ENCODE results near the gene HPS1. TPM values are rescaled to one million over a fixed set of nuclear protein-coding genes. Genes with fewer than 3 reads are reported as not detected.

The HPS1 gene
- total and polyA plus RNA-seq, 2 experiments from 2014 or later, result 41.2 to 104 TPM

GRCh38 chr10:98414932-98415730 is 31.6 kb downstream of the HPS1 start, which contains the start of gene PYROXD2:
TSS of gene PYROXD2 (minus strand) at chr10:98415182. CDS start at chr10:98415135, 47 bp downstream.
- Histone ChIP-seq H3K9me2 (replicated peaks; ENCODE audit: insufficient read depth) (no peaks in the 10 kb centered on the region), H3K27ac (peak within 1 kb of the TSS; percentile 82), H3K79me2 (peaks cover 5% of the 10 kb centered on the region), H3K4me3 (peak within 1 kb of the TSS; percentile 33), H3K4me2 (peak within 1 kb of the TSS; percentile 81), H3K4me1 (ENCODE audit: insufficient read depth) (peaks cover 17% of the 10 kb centered on the region), H3K9me3 (ENCODE audit: low read depth) (no peaks in the 10 kb centered on the region), H2AFZ (peak within 1 kb of the TSS; percentile 53), H3K36me3 (replicated peaks; ENCODE audit: insufficient read depth, low read depth) (no peaks in the 10 kb centered on the region), H4K20me1 (ENCODE audit: insufficient read depth, poor library complexity, severe bottlenecking) (no peaks in the 10 kb centered on the region), H3K27me3 (no peaks in the 10 kb centered on the region)
- DNase-seq (ENCODE audit: low spot score), result peak; percentile 93
- 37% methylated on average over 25 of the region's 25 CpGs for WGBS (ENCODE audit: low lambda C conversion rate, missing lambda C conversion rate)
- TF ChIP-seq EZH2phosphoT487 (IDR thresholded peaks at IDR 0.05; ENCODE audit: low read depth, severe bottlenecking, unreplicated experiment) (no peak), EZH2 (IDR thresholded peaks at IDR 0.05; ENCODE audit: borderline replicate concordance) (no peak), CTCF (IDR thresholded peaks at IDR 0.05; ENCODE audit: poor library complexity) (no peak)

DNA sequence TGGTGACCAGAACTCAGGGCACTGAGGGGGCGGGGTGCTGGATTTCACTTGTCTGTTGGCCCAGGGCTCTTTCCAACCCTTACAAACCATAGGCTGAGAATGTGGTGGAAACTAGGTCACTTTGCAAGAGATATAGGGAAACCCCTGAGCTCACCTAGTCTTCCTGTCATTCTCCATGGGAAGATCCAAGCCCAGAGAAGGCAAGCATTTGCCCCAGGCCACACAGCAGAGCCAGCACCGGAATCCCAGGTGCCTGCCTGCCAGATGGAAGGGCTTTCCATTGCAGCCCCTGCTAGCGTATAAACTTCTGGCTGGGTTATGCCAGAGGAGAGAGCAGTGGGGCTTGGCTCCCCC is 32.2 kb downstream of the HPS1 start:
- peak overlapping the region; percentile 53 for H2AFZ ChIP-seq
- TF ChIP-seq EZH2 (IDR thresholded peaks at IDR 0.05; ENCODE audit: borderline replicate concordance), result no peak
- no peak for TF ChIP-seq CTCF (IDR thresholded peaks at IDR 0.05; ENCODE audit: poor library complexity)
- no peak for TF ChIP-seq EZH2phosphoT487 (IDR thresholded peaks at IDR 0.05; ENCODE audit: low read depth, severe bottlenecking, unreplicated experiment)
- WGBS (ENCODE audit: low lambda C conversion rate, missing lambda C conversion rate), result 67% methylated on average over 3 of the region's 3 CpGs
- no peak for DNase-seq (ENCODE audit: low spot score)
- H3K4me2 ChIP-seq, result peak overlapping the region; percentile 81
- H4K20me1 ChIP-seq (ENCODE audit: insufficient read depth, poor library complexity, severe bottlenecking), result no peaks in the 10 kb centered on the region
- peaks cover 5% of the 10 kb centered on the region for H3K79me2 ChIP-seq
- no peaks in the 10 kb centered on the region for H3K27me3 ChIP-seq
- no peaks in the 10 kb centered on the region for H3K9me2 ChIP-seq (replicated peaks; ENCODE audit: insufficient read depth)
- no peaks in the 10 kb centered on the region for H3K36me3 ChIP-seq (replicated peaks; ENCODE audit: insufficient read depth, low read depth)
- peak overlapping the region; percentile 33 for H3K4me3 ChIP-seq
- H3K4me1 ChIP-seq (ENCODE audit: insufficient read depth), result peaks cover 17% of the 10 kb centered on the region
- H3K9me3 ChIP-seq (ENCODE audit: low read depth), result no peaks in the 10 kb centered on the region
- peak overlapping the region; percentile 82 for H3K27ac ChIP-seq

DNA sequence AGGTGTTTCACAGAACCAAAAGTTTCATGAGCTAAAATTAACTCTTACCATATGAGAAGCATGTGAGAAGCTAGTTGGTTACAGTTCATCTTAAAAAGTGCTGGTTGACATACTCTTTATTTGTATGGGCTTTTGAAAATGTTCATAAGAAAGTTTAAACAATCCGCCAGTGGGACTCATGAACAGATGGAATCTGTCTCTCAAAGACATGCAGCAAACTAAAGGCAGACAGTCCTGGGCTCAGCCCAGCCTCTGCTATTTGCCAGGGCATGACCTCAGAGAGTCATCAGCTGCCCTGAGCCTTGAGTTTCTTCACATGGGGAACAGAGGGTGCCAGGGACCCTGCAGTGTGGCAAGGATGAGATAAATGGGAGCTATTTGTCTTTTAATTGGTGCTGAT is 35.0 kb downstream of the HPS1 start:
- Histone ChIP-seq H4K20me1 (ENCODE audit: insufficient read depth, poor library complexity, severe bottlenecking) (no peaks in the 10 kb centered on the region), H3K36me3 (replicated peaks; ENCODE audit: insufficient read depth, low read depth) (no peaks in the 10 kb centered on the region), H3K27me3 (no peaks in the 10 kb centered on the region), H3K4me1 (ENCODE audit: insufficient read depth) (peaks cover 17% of the 10 kb centered on the region), H3K4me3 (no peak overlapping the region), H3K79me2 (peaks cover 5% of the 10 kb centered on the region), H3K27ac (no peak overlapping the region), H3K9me3 (ENCODE audit: low read depth) (no peaks in the 10 kb centered on the region), H3K4me2 (no peak overlapping the region), H2AFZ (no peak overlapping the region), H3K9me2 (replicated peaks; ENCODE audit: insufficient read depth) (no peaks in the 10 kb centered on the region)
- DNase-seq (ENCODE audit: low spot score), result no peak
- TF ChIP-seq CTCF (IDR thresholded peaks at IDR 0.05; ENCODE audit: poor library complexity) (no peak), EZH2phosphoT487 (IDR thresholded peaks at IDR 0.05; ENCODE audit: low read depth, severe bottlenecking, unreplicated experiment) (no peak), EZH2 (IDR thresholded peaks at IDR 0.05; ENCODE audit: borderline replicate concordance) (no peak)
- 83% methylated on average over 1 of the region's 1 CpG for WGBS (ENCODE audit: low lambda C conversion rate, missing lambda C conversion rate)

Data from hepatocyte (in vitro differentiated cells).